GM23338 (cell line): ENCODE data around the gene AKNA. TPM values are rescaled to one million over a fixed set of nuclear protein-coding genes. Genes with fewer than 3 reads are reported as not detected.

Experiments used
- ATAC-seq: fragments of 200-7000 bp; cut with Tn5 transposase; 3 replicates; pipeline ENCODE4 v1.9.1; 2020
- DNase-seq: peaks from one replicate; pipeline ENCODE4 v3.0.0-alpha.2; 2015; ENCODE audit warnings: low spot score
- H2AFZ ChIP-seq: fragments of 200-600 bp; sonication (generic); 2 replicates; pipeline ENCODE4 v1.8.0; 2016; ENCODE audit warnings: antibody characterized with exemption, mild to moderate bottlenecking, moderate library complexity
- H3F3A ChIP-seq: fragments of 200-600 bp; sonication (generic); replicated peaks from 2 replicates; pipeline ENCODE4 v1.8.0; 2017; ENCODE audit warnings: antibody characterized with exemption, mixed run types, low read depth
- H3K27ac ChIP-seq: fragments of 200-600 bp; sonication (generic); 2 replicates; pipeline ENCODE4 v1.6.1; 2016; ENCODE audit warnings: low read depth
- H3K27me3 ChIP-seq: fragments of 200-600 bp; sonication (generic); 2 replicates; pipeline ENCODE4 v1.8.0; 2016; ENCODE audit warnings: mild to moderate bottlenecking, mixed run types, moderate library complexity; ENCODE audit not compliant: insufficient read depth
- H3K36me3 ChIP-seq: fragments of 200-600 bp; sonication (generic); 2 replicates; pipeline ENCODE4 v1.8.0; 2016; ENCODE audit warnings: mild to moderate bottlenecking; ENCODE audit not compliant: insufficient read depth
- H3K4me1 ChIP-seq: fragments of 200-600 bp; sonication (generic); 2 replicates; pipeline ENCODE4 v1.8.0; 2016; ENCODE audit warnings: mild to moderate bottlenecking, moderate library complexity; ENCODE audit not compliant: insufficient read depth
- H3K4me2 ChIP-seq: fragments of 200-600 bp; sonication (generic); 2 replicates; pipeline ENCODE4 v1.7.1; 2017; ENCODE audit warnings: mixed run types
- H3K4me3 ChIP-seq: fragments of 200-600 bp; sonication (generic); 2 replicates; pipeline ENCODE4 v1.6.1; 2016; ENCODE audit warnings: mixed run types
- H3K79me2 ChIP-seq: fragments of 200-600 bp; sonication (generic); replicated peaks from 2 replicates; pipeline ENCODE4 v1.8.0; 2017; ENCODE audit warnings: mild to moderate bottlenecking; ENCODE audit not compliant: insufficient read depth
- H3K9me2 ChIP-seq: fragments of 200-600 bp; sonication (generic); 2 replicates; pipeline ENCODE4 v1.8.0; 2017; ENCODE audit not compliant: insufficient read depth
- H4K20me1 ChIP-seq: fragments of 200-600 bp; sonication (generic); replicated peaks from 2 replicates; pipeline ENCODE4 v1.8.0; 2017; ENCODE audit warnings: mild to moderate bottlenecking; ENCODE audit not compliant: insufficient read depth
- H3K27ac Mint-ChIP-seq: 2 replicates; pipeline ENCODE4 v1.8.0; 2020; ENCODE audit warnings: inconsistent platforms, mild to moderate bottlenecking, moderate library complexity, mixed read lengths
- H3K27me3 Mint-ChIP-seq: 3 replicates; pipeline ENCODE4 v1.8.0; 2022; ENCODE audit warnings: low read depth, mild to moderate bottlenecking, moderate library complexity, mixed read lengths, inconsistent platforms; ENCODE audit not compliant: insufficient read depth, poor library complexity
- H3K36me3 Mint-ChIP-seq: 3 replicates; pipeline ENCODE4 v1.8.0; 2021; ENCODE audit warnings: low read depth, mild to moderate bottlenecking, inconsistent platforms, moderate library complexity, mixed read lengths
- H3K4me1 Mint-ChIP-seq: 3 replicates; pipeline ENCODE4 v1.8.0; 2020; ENCODE audit warnings: mild to moderate bottlenecking, inconsistent platforms, mixed read lengths
- H3K4me3 Mint-ChIP-seq: 3 replicates; pipeline ENCODE4 v1.8.0; 2021; ENCODE audit warnings: moderate library complexity, mild to moderate bottlenecking, inconsistent platforms, mixed read lengths
- H3K9me3 Mint-ChIP-seq: 3 replicates; pipeline ENCODE4 v1.8.0; 2020; ENCODE audit warnings: moderate library complexity, mild to moderate bottlenecking, inconsistent platforms, mixed read lengths
- CREB1 ChIP-seq: fragments of 250-450 bp; sonication (Bioruptor Pico); IDR thresholded peaks from 2 replicates; pipeline ENCODE4 v1.5.0; 2020; ENCODE audit warnings: low read depth, mild to moderate bottlenecking, moderate library complexity
- EZH2 ChIP-seq: fragments of 200-600 bp; sonication (generic); IDR thresholded peaks from one replicate; pipeline ENCODE4 v1.8.0; 2017; ENCODE audit warnings: antibody characterized with exemption, mild to moderate bottlenecking, low read depth; ENCODE audit not compliant: unreplicated experiment
- JUNB ChIP-seq: IDR thresholded peaks from one replicate; pipeline ENCODE4 v1.6.1; 2016; ENCODE audit warnings: antibody characterized with exemption; ENCODE audit not compliant: unreplicated experiment
- POLR2AphosphoS5 ChIP-seq: IDR thresholded peaks from 2 replicates; pipeline ENCODE4 v1.6.1; 2016; ENCODE audit warnings: antibody characterized with exemption, low read depth
- polyA plus RNA-seq: library from polyadenylated mRNA; unstranded; fragments of >200 nt; fragmentation: Nextera tagmentation; extraction: Ambion mirVana; gene quantifications from 2 replicates; pipeline ENCODE4 v1.2.1, GENCODE V29; 2016
- total RNA-seq: library from RNA; depleted of rRNA; stranded (reverse); fragments of >200 nt; shearing (Covaris generic); gene quantifications from 2 replicates; pipeline ENCODE4 v1.2.3, GENCODE V29; 2014
- TF ChIP-seq, protein P1 (sequence below): IDR thresholded peaks from 2 replicates; pipeline ENCODE4 v1.6.1; 2016; ENCODE audit warnings: antibody characterized with exemption
- TF ChIP-seq, protein P2 (sequence below): IDR thresholded peaks from one replicate; pipeline ENCODE4 v1.6.1; 2018; ENCODE audit warnings: antibody characterized with exemption; ENCODE audit not compliant: unreplicated experiment
- TF ChIP-seq, protein P3 (sequence below): fragments of 250-450 bp; sonication (Bioruptor Pico); IDR thresholded peaks from 2 replicates; pipeline ENCODE4 v1.5.0; 2020; ENCODE audit warnings: mild to moderate bottlenecking, moderate library complexity

The AKNA gene
- total and polyA plus RNA-seq, 2 experiments from 2014 or later, result 9.0 to 28.1 TPM

DNA sequence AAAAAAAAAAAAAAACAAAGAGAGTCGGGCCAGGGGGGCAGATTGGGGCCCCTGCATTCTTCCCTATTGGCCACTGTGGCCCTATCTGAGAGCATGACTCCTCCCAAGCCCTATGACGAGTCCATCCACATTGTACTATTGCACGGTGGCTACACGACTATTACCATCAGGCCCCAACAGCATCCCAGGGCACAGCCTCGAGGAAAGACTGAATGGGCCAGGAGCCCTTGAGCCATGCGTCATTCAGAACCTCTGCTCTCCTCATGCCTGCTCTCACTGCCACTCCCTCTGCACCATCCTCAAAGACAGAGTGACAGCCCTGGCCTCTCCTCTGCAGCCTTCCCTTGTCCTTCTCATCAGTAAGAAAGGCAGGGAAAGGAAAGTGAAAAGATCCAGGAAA is 85.1 kb downstream of the AKNA start:
- TF ChIP-seq, protein P1, sequence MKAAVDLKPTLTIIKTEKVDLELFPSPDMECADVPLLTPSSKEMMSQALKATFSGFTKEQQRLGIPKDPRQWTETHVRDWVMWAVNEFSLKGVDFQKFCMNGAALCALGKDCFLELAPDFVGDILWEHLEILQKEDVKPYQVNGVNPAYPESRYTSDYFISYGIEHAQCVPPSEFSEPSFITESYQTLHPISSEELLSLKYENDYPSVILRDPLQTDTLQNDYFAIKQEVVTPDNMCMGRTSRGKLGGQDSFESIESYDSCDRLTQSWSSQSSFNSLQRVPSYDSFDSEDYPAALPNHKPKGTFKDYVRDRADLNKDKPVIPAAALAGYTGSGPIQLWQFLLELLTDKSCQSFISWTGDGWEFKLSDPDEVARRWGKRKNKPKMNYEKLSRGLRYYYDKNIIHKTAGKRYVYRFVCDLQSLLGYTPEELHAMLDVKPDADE, result no peak
- no peak for TF ChIP-seq EZH2
- TF ChIP-seq CREB1 (CRISPR knock-in tag), result no peak
- no peak for TF ChIP-seq JUNB
- no peak for TF ChIP-seq POLR2AphosphoS5
- TF ChIP-seq, protein P2, sequence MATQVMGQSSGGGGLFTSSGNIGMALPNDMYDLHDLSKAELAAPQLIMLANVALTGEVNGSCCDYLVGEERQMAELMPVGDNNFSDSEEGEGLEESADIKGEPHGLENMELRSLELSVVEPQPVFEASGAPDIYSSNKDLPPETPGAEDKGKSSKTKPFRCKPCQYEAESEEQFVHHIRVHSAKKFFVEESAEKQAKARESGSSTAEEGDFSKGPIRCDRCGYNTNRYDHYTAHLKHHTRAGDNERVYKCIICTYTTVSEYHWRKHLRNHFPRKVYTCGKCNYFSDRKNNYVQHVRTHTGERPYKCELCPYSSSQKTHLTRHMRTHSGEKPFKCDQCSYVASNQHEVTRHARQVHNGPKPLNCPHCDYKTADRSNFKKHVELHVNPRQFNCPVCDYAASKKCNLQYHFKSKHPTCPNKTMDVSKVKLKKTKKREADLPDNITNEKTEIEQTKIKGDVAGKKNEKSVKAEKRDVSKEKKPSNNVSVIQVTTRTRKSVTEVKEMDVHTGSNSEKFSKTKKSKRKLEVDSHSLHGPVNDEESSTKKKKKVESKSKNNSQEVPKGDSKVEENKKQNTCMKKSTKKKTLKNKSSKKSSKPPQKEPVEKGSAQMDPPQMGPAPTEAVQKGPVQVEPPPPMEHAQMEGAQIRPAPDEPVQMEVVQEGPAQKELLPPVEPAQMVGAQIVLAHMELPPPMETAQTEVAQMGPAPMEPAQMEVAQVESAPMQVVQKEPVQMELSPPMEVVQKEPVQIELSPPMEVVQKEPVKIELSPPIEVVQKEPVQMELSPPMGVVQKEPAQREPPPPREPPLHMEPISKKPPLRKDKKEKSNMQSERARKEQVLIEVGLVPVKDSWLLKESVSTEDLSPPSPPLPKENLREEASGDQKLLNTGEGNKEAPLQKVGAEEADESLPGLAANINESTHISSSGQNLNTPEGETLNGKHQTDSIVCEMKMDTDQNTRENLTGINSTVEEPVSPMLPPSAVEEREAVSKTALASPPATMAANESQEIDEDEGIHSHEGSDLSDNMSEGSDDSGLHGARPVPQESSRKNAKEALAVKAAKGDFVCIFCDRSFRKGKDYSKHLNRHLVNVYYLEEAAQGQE, result no peak
- ATAC-seq (no peak), DNase-seq (no peak)
- H3K4me3 ChIP-seq, result no peak overlapping the region
- Mint-ChIP-seq H3K27ac (no peak overlapping the region), H3K4me1 (peaks cover 4% of the 10 kb centered on the region), H3K9me3 (no peaks in the 10 kb centered on the region), H3K4me3 (no peak overlapping the region), H3K27me3 (peaks cover 7% of the 10 kb centered on the region), H3K36me3 (peaks cover 11% of the 10 kb centered on the region; the same call in 2 of the 3 replicates)
- H4K20me1 ChIP-seq, result no peaks in the 10 kb centered on the region
- H3K4me1 ChIP-seq, result no peaks in the 10 kb centered on the region
- no peaks in the 10 kb centered on the region for H3K27me3 ChIP-seq
- H3K9me2 ChIP-seq, result no peaks in the 10 kb centered on the region
- H3F3A ChIP-seq, result peaks cover 6% of the 10 kb centered on the region; the same call in 1 of the 2 replicates
- H3K27ac ChIP-seq, result no peak overlapping the region
- no peak overlapping the region for H2AFZ ChIP-seq
- no peaks in the 10 kb centered on the region for H3K79me2 ChIP-seq
- no peaks in the 10 kb centered on the region for H3K36me3 ChIP-seq
- no peak overlapping the region for H3K4me2 ChIP-seq

DNA sequence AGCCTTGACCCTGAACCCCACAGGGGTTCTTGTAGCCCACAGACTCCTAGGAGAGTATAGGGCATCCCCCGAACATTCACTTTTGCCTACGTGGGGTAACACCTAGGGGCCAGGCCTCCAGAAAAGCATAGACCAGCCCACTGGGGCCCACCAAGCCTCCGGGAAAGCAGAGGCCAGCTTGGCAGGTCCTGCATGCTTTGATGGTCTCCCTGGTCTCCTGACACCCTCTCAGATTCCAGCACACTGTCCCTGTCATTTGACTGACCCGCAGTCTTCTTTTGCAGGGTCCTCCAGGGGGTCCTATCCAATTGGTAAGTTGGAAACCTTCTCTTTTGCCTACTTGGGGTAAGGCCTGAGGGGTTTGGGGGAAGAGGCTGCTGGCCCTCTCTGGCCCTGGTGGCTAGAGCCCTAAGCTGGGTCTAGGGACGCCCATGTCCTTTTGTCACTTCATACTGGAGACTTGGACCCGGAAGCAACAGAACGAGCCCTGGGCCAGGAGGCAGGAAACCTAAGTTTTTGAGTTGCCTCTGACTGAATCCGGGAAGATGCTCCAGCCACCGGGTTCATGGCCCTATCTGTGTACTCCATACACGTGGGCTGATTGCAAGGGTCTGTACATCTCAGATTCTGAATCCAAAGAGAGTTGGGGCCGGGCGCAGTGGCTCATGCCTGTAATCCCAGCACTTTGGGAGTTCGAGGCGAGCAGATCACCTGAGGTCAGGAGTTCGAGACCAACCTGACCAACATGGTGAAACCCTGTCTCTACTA is 85.8 kb downstream of the AKNA start:
- Histone ChIP-seq H4K20me1 (no peaks in the 10 kb centered on the region), H3K79me2 (no peaks in the 10 kb centered on the region), H3K27ac (no peak overlapping the region), H3K4me2 (no peak overlapping the region), H2AFZ (no peak overlapping the region), H3K27me3 (no peaks in the 10 kb centered on the region), H3K4me3 (no peak overlapping the region), H3F3A (peaks cover 6% of the 10 kb centered on the region; the same call in 1 of the 2 replicates), H3K36me3 (no peaks in the 10 kb centered on the region), H3K9me2 (no peaks in the 10 kb centered on the region), H3K4me1 (no peaks in the 10 kb centered on the region)
- no peak for ATAC-seq
- no peak for DNase-seq
- H3K36me3 Mint-ChIP-seq, result peaks cover 10% of the 10 kb centered on the region
- H3K27me3 Mint-ChIP-seq, result peaks cover 7% of the 10 kb centered on the region
- H3K9me3 Mint-ChIP-seq, result no peaks in the 10 kb centered on the region
- peaks cover 4% of the 10 kb centered on the region; the same call in 2 of the 3 replicates for H3K4me1 Mint-ChIP-seq
- H3K27ac Mint-ChIP-seq, result no peak overlapping the region
- no peak overlapping the region for H3K4me3 Mint-ChIP-seq
- TF ChIP-seq POLR2AphosphoS5, result no peak
- TF ChIP-seq, protein P3, sequence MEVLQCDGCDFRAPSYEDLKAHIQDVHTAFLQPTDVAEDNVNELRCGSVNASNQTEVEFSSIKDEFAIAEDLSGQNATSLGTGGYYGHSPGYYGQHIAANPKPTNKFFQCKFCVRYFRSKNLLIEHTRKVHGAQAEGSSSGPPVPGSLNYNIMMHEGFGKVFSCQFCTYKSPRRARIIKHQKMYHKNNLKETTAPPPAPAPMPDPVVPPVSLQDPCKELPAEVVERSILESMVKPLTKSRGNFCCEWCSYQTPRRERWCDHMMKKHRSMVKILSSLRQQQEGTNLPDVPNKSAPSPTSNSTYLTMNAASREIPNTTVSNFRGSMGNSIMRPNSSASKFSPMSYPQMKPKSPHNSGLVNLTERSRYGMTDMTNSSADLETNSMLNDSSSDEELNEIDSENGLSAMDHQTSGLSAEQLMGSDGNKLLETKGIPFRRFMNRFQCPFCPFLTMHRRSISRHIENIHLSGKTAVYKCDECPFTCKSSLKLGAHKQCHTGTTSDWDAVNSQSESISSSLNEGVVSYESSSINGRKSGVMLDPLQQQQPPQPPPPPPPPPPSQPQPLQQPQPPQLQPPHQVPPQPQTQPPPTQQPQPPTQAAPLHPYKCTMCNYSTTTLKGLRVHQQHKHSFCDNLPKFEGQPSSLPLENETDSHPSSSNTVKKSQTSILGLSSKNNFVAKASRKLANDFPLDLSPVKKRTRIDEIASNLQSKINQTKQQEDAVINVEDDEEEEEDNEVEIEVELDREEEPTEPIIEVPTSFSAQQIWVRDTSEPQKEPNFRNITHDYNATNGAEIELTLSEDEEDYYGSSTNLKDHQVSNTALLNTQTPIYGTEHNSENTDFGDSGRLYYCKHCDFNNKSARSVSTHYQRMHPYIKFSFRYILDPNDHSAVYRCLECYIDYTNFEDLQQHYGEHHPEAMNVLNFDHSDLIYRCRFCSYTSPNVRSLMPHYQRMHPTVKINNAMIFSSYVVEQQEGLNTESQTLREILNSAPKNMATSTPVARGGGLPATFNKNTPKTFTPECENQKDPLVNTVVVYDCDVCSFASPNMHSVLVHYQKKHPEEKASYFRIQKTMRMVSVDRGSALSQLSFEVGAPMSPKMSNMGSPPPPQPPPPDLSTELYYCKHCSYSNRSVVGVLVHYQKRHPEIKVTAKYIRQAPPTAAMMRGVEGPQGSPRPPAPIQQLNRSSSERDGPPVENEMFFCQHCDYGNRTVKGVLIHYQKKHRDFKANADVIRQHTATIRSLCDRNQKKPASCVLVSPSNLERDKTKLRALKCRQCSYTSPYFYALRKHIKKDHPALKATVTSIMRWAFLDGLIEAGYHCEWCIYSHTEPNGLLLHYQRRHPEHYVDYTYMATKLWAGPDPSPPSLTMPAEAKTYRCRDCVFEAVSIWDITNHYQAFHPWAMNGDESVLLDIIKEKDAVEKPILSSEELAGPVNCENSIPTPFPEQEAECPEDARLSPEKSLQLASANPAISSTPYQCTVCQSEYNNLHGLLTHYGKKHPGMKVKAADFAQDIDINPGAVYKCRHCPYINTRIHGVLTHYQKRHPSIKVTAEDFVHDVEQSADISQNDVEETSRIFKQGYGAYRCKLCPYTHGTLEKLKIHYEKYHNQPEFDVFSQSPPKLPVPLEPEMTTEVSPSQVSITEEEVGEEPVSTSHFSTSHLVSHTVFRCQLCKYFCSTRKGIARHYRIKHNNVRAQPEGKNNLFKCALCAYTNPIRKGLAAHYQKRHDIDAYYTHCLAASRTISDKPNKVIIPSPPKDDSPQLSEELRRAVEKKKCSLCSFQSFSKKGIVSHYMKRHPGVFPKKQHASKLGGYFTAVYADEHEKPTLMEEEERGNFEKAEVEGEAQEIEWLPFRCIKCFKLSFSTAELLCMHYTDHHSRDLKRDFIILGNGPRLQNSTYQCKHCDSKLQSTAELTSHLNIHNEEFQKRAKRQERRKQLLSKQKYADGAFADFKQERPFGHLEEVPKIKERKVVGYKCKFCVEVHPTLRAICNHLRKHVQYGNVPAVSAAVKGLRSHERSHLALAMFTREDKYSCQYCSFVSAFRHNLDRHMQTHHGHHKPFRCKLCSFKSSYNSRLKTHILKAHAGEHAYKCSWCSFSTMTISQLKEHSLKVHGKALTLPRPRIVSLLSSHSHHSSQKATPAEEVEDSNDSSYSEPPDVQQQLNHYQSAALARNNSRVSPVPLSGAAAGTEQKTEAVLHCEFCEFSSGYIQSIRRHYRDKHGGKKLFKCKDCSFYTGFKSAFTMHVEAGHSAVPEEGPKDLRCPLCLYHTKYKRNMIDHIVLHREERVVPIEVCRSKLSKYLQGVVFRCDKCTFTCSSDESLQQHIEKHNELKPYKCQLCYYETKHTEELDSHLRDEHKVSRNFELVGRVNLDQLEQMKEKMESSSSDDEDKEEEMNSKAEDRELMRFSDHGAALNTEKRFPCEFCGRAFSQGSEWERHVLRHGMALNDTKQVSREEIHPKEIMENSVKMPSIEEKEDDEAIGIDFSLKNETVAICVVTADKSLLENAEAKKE (CRISPR knock-in tag), result no peak
- no peak for TF ChIP-seq EZH2
- TF ChIP-seq JUNB, result no peak
- TF ChIP-seq CREB1 (CRISPR knock-in tag), result no peak
